ENCODE measurements around the gene PKIB.

The PKIB gene

GRCh38 chr6:122609881-122610689, at the start of gene PKIB:
Gene PKIB (plus strand): TSS chr6:122610405. CDS start chr6:122717795, 107,390 bp downstream.
- TF ChIP-seq ZBTB7A (IDR thresholded peaks at IDR 0.05; ENCODE audit: low read depth) (peak; percentile 17; the same call in 1 of the 2 replicates), EP300 (IDR thresholded peaks at IDR 0.05; ENCODE audit: borderline replicate concordance) (no peak), NFIC (IDR thresholded peaks at IDR 0.05) (no peak), YY1 (IDR thresholded peaks at IDR 0.05; ENCODE audit: low read depth) (0 out of 2 replicates have a peak, but pooled peaks have one; percentile 6), EGR1 (IDR thresholded peaks at IDR 0.05) (0 out of 2 replicates have a peak, but pooled peaks have one; percentile 41), TCF12 (IDR thresholded peaks at IDR 0.05; ENCODE audit: low read depth) (no peak), FOXM1 (IDR thresholded peaks at IDR 0.05; ENCODE audit: borderline replicate concordance, low read depth) (no peak), USF1 (IDR thresholded peaks at IDR 0.05) (no peak), MAX (IDR thresholded peaks at IDR 0.05) (peak; percentile 67), TAF1 (IDR thresholded peaks at IDR 0.05; ENCODE audit: low read depth) (no peak; the same call in 1 of the 2 replicates), RAD21 (IDR thresholded peaks at IDR 0.05; ENCODE audit: low read depth) (0 out of 2 replicates have a peak, but pooled peaks have one; percentile 13)

- TF ChIP-seq TAF1 (IDR thresholded peaks at IDR 0.05; ENCODE audit: low read depth) (no peak), TEAD4 (IDR thresholded peaks at IDR 0.05) (no peak), CEBPB (IDR thresholded peaks at IDR 0.05) (no peak), NFIC (IDR thresholded peaks at IDR 0.05) (no peak), EP300 (IDR thresholded peaks at IDR 0.05; ENCODE audit: borderline replicate concordance) (no peak), CREB1 (IDR thresholded peaks at IDR 0.05; ENCODE audit: low read depth) (no peak), ZBTB7A (IDR thresholded peaks at IDR 0.05; ENCODE audit: low read depth) (no peak), USF1 (IDR thresholded peaks at IDR 0.05) (no peak), RAD21 (IDR thresholded peaks at IDR 0.05; ENCODE audit: low read depth) (no peak), YY1 (IDR thresholded peaks at IDR 0.05; ENCODE audit: low read depth) (no peak), MAX (IDR thresholded peaks at IDR 0.05) (no peak), REST (IDR thresholded peaks at IDR 0.05; ENCODE audit: low read depth) (no peak), FOXM1 (IDR thresholded peaks at IDR 0.05; ENCODE audit: borderline replicate concordance, low read depth) (no peak), TCF12 (IDR thresholded peaks at IDR 0.05; ENCODE audit: low read depth) (no peak), EGR1 (IDR thresholded peaks at IDR 0.05) (no peak)
These were observed 46.7 kb upstream of the PKIB start for GRCh38 chr6:122563364-122564052.

- TF ChIP-seq MAX (IDR thresholded peaks at IDR 0.05) (no peak), USF1 (IDR thresholded peaks at IDR 0.05) (no peak), EGR1 (IDR thresholded peaks at IDR 0.05) (no peak)
These were observed 46.0 kb upstream of the PKIB start for GRCh38 chr6:122564230-122564629.

GRCh38 chr6:122565708-122566107, 44.5 kb upstream of the PKIB start:
- TF ChIP-seq MAX (IDR thresholded peaks at IDR 0.05) = no peak
- no peak for TF ChIP-seq TCF12 (IDR thresholded peaks at IDR 0.05; ENCODE audit: low read depth)
- no peak for TF ChIP-seq TEAD4 (IDR thresholded peaks at IDR 0.05)
- no peak for TF ChIP-seq NFIC (IDR thresholded peaks at IDR 0.05)
- TF ChIP-seq EGR1 (IDR thresholded peaks at IDR 0.05) = no peak
- TF ChIP-seq ZBTB7A (IDR thresholded peaks at IDR 0.05; ENCODE audit: low read depth) = no peak
- TF ChIP-seq YY1 (IDR thresholded peaks at IDR 0.05; ENCODE audit: low read depth) = no peak
- TF ChIP-seq EP300 (IDR thresholded peaks at IDR 0.05; ENCODE audit: borderline replicate concordance) = no peak
- no peak for TF ChIP-seq RAD21 (IDR thresholded peaks at IDR 0.05; ENCODE audit: low read depth)
- TF ChIP-seq TAF1 (IDR thresholded peaks at IDR 0.05; ENCODE audit: low read depth) = no peak
- TF ChIP-seq CREB1 (IDR thresholded peaks at IDR 0.05; ENCODE audit: low read depth) = no peak
- no peak for TF ChIP-seq FOXM1 (IDR thresholded peaks at IDR 0.05; ENCODE audit: borderline replicate concordance, low read depth)
- no peak for TF ChIP-seq CEBPB (IDR thresholded peaks at IDR 0.05)

- TF ChIP-seq REST (IDR thresholded peaks at IDR 0.05; ENCODE audit: low read depth) = no peak
- TF ChIP-seq CREB1 (IDR thresholded peaks at IDR 0.05; ENCODE audit: low read depth) = no peak
- TF ChIP-seq MAX (IDR thresholded peaks at IDR 0.05) = no peak
- TF ChIP-seq TEAD4 (IDR thresholded peaks at IDR 0.05) = no peak
- TF ChIP-seq RAD21 (IDR thresholded peaks at IDR 0.05; ENCODE audit: low read depth) = no peak
These were observed 43.2 kb upstream of the PKIB start for GRCh38 chr6:122567034-122567433.

Measured in Ishikawa (cell line).